ENCODE measurements around the gene CAPN7.

Gene CAPN7

GRCh38 chr3:15220056-15220455 lies 14.0 kb downstream of the CAPN7 start:
- TF ChIP-seq REST (IDR thresholded peaks at IDR 0.05; ENCODE audit: low read depth) (no peak), CEBPB (IDR thresholded peaks at IDR 0.05) (no peak), TAF1 (IDR thresholded peaks at IDR 0.05; ENCODE audit: low read depth) (no peak), TCF12 (IDR thresholded peaks at IDR 0.05; ENCODE audit: low read depth) (no peak), CREB1 (IDR thresholded peaks at IDR 0.05; ENCODE audit: low read depth) (no peak), EGR1 (IDR thresholded peaks at IDR 0.05) (no peak), FOXM1 (IDR thresholded peaks at IDR 0.05; ENCODE audit: borderline replicate concordance, low read depth) (no peak), USF1 (IDR thresholded peaks at IDR 0.05) (no peak), RAD21 (IDR thresholded peaks at IDR 0.05; ENCODE audit: low read depth) (no peak), ZBTB7A (IDR thresholded peaks at IDR 0.05; ENCODE audit: low read depth) (no peak), MAX (IDR thresholded peaks at IDR 0.05) (no peak), EP300 (IDR thresholded peaks at IDR 0.05; ENCODE audit: borderline replicate concordance) (no peak), YY1 (IDR thresholded peaks at IDR 0.05; ENCODE audit: low read depth) (no peak), TEAD4 (IDR thresholded peaks at IDR 0.05) (no peak), NFIC (IDR thresholded peaks at IDR 0.05) (no peak)

GRCh38 chr3:15220661-15221060 lies 14.6 kb downstream of the CAPN7 start:
- TF ChIP-seq RAD21 (IDR thresholded peaks at IDR 0.05; ENCODE audit: low read depth) (no peak), ZBTB7A (IDR thresholded peaks at IDR 0.05; ENCODE audit: low read depth) (no peak), USF1 (IDR thresholded peaks at IDR 0.05) (no peak), EGR1 (IDR thresholded peaks at IDR 0.05) (no peak), MAX (IDR thresholded peaks at IDR 0.05) (no peak), FOXM1 (IDR thresholded peaks at IDR 0.05; ENCODE audit: borderline replicate concordance, low read depth) (no peak)

- TF ChIP-seq REST (IDR thresholded peaks at IDR 0.05; ENCODE audit: low read depth) (no peak), RAD21 (IDR thresholded peaks at IDR 0.05; ENCODE audit: low read depth) (no peak), NFIC (IDR thresholded peaks at IDR 0.05) (no peak), FOXM1 (IDR thresholded peaks at IDR 0.05; ENCODE audit: borderline replicate concordance, low read depth) (no peak), YY1 (IDR thresholded peaks at IDR 0.05; ENCODE audit: low read depth) (no peak), EP300 (IDR thresholded peaks at IDR 0.05; ENCODE audit: borderline replicate concordance) (no peak), TCF12 (IDR thresholded peaks at IDR 0.05; ENCODE audit: low read depth) (no peak), TEAD4 (IDR thresholded peaks at IDR 0.05) (no peak)
These were observed 15.7 kb downstream of the CAPN7 start for GRCh38 chr3:15221574-15222217.

GRCh38 chr3:15223685-15224572 lies 17.9 kb downstream of the CAPN7 start:
- TF ChIP-seq REST (IDR thresholded peaks at IDR 0.05; ENCODE audit: low read depth) = no peak

Measured in Ishikawa (cell line).